ENCODE measurements around the gene BANP.
"Not testable (repeated sequence)": the region's sequence is repeated elsewhere in the genome, so short reads cannot be mapped to it uniquely, and the experiment has no call there.

The BANP gene

GRCh38 chr16:88106566-88106965 is 155.3 kb downstream of the BANP start:
- not testable (repeated sequence) for DNase-seq

GRCh38 chr16:88108762-88109161 is 157.5 kb downstream of the BANP start:
- no peak for DNase-seq

- DNase-seq: not testable (repeated sequence)
These were observed 158.7 kb downstream of the BANP start for GRCh38 chr16:88109726-88110621.

DNA sequence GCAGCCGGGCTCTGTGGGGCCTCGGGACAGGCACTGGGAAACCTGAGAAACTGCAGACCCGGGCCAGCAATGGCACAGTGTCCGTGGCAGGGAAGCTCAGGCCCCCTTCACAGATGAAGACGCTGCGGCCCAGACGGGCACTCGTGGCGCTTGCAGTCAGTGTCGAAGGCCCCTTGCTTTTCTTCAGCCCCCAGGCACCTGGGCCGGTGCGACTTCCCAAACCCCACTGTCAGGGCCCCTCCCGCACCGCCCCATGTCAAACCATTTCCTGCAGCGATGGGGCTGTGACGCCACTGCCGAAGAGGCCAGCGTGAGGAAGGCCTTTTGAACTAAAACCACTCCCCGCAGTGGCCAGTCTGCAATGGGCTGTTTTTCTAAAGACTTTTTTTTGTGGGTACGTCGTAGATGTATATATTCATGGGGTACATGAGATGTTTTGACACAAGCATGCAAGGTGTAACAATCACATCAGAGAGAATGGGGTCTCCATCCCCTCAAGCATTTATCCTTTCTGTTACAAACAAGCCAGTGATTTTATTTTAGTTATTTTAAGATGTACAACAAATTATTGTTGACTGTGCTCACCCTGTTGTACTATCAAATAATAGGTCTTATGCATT is 159.8 kb downstream of the BANP start:
- DNase-seq: not testable (repeated sequence)

DNA sequence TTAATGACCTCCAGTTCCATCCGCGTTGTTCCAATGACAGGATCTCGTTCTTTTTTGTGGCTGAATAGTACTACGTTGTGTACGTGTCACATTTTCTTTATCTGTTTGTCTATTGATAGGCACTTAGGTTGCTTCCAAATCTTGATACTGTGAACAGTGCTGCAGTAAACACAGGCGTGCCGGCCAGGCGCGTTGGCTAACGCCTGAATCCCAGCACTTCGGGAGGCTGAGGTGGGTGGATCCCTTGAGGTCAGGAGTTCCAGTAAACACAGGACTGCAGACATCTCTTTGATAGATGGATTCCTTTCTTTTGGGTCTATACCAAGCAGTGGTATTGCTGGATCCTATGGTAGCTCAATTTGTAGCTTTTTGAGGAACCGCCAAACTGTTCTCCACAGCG is 160.7 kb downstream of the BANP start:
- DNase-seq: not testable (repeated sequence)

GRCh38 chr16:88113545-88114045 is 162.4 kb downstream of the BANP start:
- DNase-seq: no peak

DNA sequence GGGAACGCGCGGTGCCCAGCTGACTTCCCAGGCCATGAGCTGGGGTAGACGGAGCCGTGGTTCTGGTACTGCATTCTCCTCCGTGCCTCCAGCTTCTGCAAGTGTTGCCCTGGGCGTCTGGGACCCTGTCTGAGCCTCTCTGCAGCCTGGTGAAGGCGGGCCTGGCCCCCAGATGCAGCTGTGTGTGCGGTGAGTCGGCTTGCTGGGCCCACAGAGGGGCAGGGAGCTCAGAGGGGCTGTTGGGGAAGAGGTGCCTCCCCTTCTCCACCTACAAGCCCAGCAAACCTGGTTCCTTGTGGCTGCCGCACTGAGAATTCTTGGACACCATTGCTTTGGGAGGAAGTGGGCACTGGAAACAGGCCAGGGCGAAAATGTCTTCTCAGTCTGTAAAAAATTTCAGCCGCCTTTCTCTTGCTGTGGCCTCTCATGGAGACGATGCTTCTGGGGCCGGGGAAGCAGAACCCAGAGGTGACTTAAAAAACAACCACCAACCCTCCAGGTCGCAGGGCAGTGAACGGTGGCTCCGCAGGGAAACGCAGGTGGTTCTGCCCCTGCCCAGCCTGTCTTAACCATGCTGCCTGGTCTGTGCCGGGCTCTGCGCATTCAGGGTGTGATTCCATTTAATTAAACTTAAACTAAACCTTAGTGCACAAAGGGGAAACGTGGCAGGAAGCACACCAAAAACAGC is 163.5 kb downstream of the BANP start:
- DNase-seq: not testable (repeated sequence)

DNA sequence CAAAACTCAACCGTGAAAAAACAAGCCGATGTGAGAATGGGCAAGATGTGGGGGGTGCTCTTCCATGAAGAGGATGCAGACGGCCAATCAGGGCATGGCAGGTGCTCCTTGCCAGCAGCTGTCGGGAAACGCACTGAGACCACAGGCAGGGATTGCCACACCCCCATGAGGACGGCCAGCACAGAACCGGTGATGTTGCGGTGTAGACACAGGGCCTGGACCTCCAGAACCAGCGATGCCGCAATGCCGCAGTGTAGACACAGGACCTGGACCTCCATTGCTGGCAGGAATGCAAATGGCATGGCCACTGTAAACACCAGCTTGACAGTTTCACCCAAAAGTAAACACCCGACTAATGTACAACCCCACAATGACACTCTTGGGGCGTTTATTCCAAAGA is 164.9 kb downstream of the BANP start:
- no peak for DNase-seq

GRCh38 chr16:88117476-88117868 is 166.2 kb downstream of the BANP start:
- DNase-seq: no peak

DNA sequence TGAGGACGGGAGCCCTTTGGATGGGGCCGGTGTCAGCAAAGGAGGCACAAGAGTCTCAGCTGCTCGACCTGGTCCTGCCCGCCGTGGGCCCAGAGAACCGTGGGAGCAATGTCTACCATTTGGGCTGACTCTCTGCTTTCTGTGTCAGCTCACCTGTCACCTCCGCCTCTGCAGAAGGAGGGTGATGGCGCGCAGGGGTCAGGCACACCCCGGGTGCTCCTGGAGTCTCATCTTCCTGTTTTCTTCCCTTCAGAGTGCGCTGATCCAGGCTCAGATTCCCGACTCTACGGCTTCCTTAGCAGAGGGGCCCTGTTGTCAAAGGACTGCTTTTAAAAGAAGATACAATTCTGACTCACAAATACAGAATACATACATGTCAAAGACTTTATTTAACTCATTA is 167.1 kb downstream of the BANP start:
- no peak for DNase-seq

GRCh38 chr16:88118852-88119741 is 167.9 kb downstream of the BANP start:
- DNase-seq: not testable (repeated sequence)

DNA sequence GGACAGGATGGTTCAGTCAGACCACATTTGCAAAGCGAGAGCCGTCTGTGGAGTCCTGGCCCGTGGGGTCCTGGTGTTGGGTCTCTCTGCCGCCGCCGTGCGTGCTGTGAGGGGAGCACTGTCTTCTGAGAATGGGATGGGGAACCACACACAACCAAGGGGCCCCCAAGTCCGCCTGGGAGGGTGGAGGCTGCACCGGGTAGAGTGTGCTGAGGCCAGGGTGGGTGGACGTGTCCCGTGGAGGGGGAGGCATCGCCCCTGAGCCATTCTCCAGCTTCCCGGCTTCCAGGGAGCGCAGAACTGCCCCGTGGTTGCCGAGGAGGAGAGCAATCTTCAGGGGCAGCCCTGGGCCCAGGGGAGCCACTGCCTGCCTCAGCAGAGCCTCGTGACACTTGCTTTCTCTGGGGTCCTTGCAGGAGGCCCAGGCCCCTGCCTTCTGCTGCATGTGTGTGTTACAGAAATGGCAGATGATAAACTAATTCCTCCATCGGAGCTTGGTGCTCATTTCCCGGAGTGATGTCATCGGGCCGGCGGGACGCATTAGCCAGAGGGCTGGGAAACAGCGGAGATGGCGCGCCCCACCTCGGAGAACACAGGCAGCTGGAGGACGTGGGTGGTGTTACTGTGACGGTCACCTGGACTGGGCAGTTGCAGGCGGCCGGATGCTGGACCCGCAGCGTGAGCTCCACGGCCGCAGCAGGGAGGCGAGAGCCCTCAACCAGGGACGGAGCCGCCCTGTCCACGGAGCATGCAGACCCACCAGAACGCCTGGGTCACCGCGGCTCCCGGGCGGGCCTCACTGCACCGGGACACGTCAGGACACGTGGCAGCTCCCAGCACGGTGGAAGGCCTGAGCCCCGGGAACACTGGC is 168.9 kb downstream of the BANP start:
- not testable (repeated sequence) for DNase-seq

DNA sequence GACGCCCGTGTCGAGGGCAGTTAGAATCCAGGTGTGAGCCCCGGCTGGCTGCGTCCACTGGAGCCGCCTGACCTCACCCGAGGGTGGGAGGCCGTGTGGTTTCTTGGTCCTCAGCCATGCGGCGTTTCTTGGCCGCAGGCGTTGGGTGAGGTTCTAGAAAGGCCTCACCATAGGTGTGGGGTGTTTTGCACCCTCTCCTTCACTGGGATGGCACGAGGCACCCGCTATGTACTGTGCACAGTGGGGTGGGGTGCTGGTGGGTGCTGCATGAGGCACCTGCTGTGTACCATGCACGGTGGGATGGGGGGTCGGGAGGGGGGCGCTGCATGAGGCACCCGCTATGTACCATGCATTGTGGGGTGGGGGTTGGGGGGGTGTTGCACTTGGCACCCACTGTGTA is 169.6 kb downstream of the BANP start:
- DNase-seq: no peak

DNA sequence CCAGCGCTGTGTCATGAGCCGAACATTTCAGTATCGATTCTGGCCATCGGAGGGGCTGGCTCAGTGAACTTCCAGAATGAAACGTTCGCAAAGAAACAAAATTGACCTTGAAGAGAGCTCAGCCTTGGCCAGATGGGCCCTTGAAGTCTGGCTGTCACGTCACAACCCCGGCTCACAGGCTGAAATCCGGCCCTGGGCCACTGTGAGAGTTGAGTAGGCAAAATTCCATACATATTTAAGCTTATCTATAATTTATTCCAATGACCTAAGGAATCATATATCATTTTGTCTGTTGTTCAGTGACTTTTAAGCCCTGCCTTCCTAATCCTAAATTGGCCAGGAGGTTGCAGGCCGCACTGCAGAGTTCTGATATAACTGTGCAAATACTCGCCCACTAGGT is 170.2 kb downstream of the BANP start:
- DNase-seq: not testable (repeated sequence)

DNA sequence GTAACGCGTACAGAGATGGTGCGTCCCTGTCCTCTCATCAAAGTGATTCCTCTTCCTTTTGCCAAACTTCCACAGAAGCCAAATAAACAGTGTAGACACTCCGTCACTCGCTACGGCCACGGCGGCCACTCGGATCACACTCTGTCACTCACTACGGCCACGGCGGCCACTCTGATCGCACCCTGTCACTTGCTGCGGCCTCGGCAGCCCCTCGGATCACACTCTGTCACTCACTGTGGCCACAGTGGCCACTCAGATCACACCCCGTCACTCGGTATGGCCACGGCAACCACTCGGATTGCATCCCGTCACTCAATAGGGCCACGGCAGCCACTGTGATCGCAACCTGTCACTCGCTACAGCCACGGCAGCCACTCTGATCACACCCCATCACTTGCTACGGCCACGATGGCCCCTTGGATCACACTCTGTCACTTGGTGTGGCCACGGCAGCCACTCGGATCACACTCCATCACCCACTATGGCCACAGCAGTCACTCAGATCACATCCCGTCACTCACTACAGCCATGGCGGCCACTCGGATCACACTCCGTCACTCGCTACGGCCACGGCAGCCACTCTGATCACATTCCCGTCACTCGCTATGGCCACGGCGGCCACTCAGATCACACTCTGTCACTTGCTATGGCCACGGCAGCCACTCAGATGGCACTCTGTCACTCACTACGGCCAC is 170.8 kb downstream of the BANP start:
- DNase-seq: no peak
